ENCODE measurements around the gene AHDC1.

DNA sequence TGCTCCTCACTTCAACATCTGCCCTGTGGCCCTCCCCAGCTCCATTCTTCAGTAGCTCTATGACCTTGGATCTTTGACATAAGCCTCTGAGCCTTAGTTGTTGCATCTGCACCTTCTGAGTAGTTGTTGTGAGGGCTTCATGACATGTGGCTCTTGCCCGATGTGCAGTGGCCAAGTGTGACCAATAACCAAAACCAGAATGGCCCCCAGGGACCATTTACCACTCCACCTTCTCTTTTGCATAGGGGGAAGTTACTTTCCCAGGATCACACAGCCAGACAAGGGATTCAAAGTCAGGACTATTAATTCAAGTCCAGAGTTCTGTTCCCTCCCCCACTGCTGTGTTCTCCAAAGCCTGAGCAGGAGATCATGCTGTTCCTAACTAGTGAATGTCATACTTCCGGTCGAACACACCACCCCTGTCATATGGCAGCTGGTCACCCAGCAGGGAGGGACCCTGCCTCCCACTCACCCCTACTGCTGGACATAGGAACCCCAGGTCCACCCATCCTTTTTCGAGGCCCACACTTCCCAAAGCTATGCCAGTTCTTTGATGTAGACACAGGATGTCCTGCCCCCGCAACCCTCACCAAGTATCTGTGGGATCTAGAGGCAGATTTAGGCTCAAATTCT is 27.0 kb upstream of the AHDC1 start:
- TF ChIP-seq, protein P1, sequence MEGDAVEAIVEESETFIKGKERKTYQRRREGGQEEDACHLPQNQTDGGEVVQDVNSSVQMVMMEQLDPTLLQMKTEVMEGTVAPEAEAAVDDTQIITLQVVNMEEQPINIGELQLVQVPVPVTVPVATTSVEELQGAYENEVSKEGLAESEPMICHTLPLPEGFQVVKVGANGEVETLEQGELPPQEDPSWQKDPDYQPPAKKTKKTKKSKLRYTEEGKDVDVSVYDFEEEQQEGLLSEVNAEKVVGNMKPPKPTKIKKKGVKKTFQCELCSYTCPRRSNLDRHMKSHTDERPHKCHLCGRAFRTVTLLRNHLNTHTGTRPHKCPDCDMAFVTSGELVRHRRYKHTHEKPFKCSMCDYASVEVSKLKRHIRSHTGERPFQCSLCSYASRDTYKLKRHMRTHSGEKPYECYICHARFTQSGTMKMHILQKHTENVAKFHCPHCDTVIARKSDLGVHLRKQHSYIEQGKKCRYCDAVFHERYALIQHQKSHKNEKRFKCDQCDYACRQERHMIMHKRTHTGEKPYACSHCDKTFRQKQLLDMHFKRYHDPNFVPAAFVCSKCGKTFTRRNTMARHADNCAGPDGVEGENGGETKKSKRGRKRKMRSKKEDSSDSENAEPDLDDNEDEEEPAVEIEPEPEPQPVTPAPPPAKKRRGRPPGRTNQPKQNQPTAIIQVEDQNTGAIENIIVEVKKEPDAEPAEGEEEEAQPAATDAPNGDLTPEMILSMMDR (IDR thresholded peaks at IDR 0.05; ENCODE audit: extremely low read depth in 1 of 2, insufficient read depth in 1 of 2, low read depth in 1 of 2, low read length in 2 of 2) = no peak
- TF ChIP-seq POLR2A (IDR thresholded peaks at IDR 0.05; ENCODE audit: low read depth, low read length) = no peak
- no peak for TF ChIP-seq POLR2AphosphoS5 (IDR thresholded peaks at IDR 0.05; ENCODE audit: insufficient read depth, low read depth, low read length)
- no peak for TF ChIP-seq FOS (IDR thresholded peaks at IDR 0.05; ENCODE audit: borderline replicate concordance, insufficient read depth, low read length)
- no peak for TF ChIP-seq MAX (IDR thresholded peaks at IDR 0.05; ENCODE audit: insufficient read depth, insufficient read length)
